H9 (cell line): ENCODE results near the gene SPOP. TPM values are rescaled to one million over a fixed set of nuclear protein-coding genes. Genes with fewer than 3 reads are reported as not detected.

Experiments
- DNase-seq: peaks from one replicate; pipeline ENCODE4 v3.0.0-alpha.2; 2017
- H2AFZ ChIP-seq: one replicate; pipeline ENCODE4 v1.6.1; 2013; ENCODE audit warnings: mild to moderate bottlenecking, low read length, control low read depth, moderate library complexity
- H2AK5ac ChIP-seq: 2 replicates; pipeline ENCODE4 v1.6.1; 2013; ENCODE audit warnings: low read length, control low read depth, mixed read lengths; ENCODE audit not compliant: insufficient read length
- H2BK120ac ChIP-seq: one replicate; pipeline ENCODE4 v1.6.1; 2013; ENCODE audit warnings: low read depth, mild to moderate bottlenecking, low read length, control low read depth, inconsistent platforms; ENCODE audit not compliant: poor library complexity, severe bottlenecking
- H2BK12ac ChIP-seq: 2 replicates; pipeline ENCODE4 v1.6.1; 2013; ENCODE audit warnings: low read length, control low read depth, mixed read lengths, low read depth; ENCODE audit not compliant: insufficient read length
- H2BK15ac ChIP-seq: 2 replicates; pipeline ENCODE4 v1.6.1; 2013; ENCODE audit warnings: low read depth, low read length, control low read depth
- H2BK20ac ChIP-seq: one replicate; pipeline ENCODE4 v1.6.1; 2013; ENCODE audit warnings: low read depth, mild to moderate bottlenecking, low read length, control low read depth, inconsistent platforms; ENCODE audit not compliant: poor library complexity, severe bottlenecking
- H2BK5ac ChIP-seq: 2 replicates; pipeline ENCODE4 v1.6.1; 2013; ENCODE audit warnings: low read length, control low read depth, mixed read lengths; ENCODE audit not compliant: insufficient read length
- H3K14ac ChIP-seq: 2 replicates; pipeline ENCODE4 v1.6.1; 2013; ENCODE audit warnings: low read length, control low read depth; ENCODE audit not compliant: insufficient read depth
- H3K18ac ChIP-seq: 2 replicates; pipeline ENCODE4 v1.6.1; 2013; ENCODE audit warnings: low read depth, mild to moderate bottlenecking, mixed read lengths, low read length, control low read depth; ENCODE audit not compliant: insufficient read length
- H3K23ac ChIP-seq: 2 replicates; pipeline ENCODE4 v1.6.1; 2013; ENCODE audit warnings: low read length, control low read depth, mixed read lengths, low read depth; ENCODE audit not compliant: insufficient read length
- H3K23me2 ChIP-seq: 2 replicates; pipeline ENCODE4 v1.6.1; 2013; ENCODE audit warnings: low read depth, mild to moderate bottlenecking, mixed read lengths, low read length, control low read depth; ENCODE audit not compliant: insufficient read length, poor library complexity, severe bottlenecking
- H3K27ac ChIP-seq: 2 replicates; pipeline ENCODE4 v1.5.1; 2013; ENCODE audit warnings: low read length, control low read depth, mixed read lengths, low read depth; ENCODE audit not compliant: insufficient read length
- H3K27me3 ChIP-seq: 2 replicates; pipeline ENCODE4 v1.6.1; 2013; ENCODE audit warnings: low read length, control low read depth, inconsistent platforms; ENCODE audit not compliant: insufficient read depth
- H3K4ac ChIP-seq: 2 replicates; pipeline ENCODE4 v1.6.1; 2013; ENCODE audit warnings: low read depth, mild to moderate bottlenecking, control low read depth, inconsistent platforms, low read length, moderate library complexity
- H3K4me1 ChIP-seq: 2 replicates; pipeline ENCODE4 v1.6.1; 2013; ENCODE audit warnings: low read length, control low read depth, inconsistent platforms; ENCODE audit not compliant: insufficient read depth
- H3K4me2 ChIP-seq: 2 replicates; pipeline ENCODE4 v1.6.1; 2013; ENCODE audit warnings: low read length, control low read depth, mixed read lengths; ENCODE audit not compliant: insufficient read length, insufficient read depth
- H3K56ac ChIP-seq: 2 replicates; pipeline ENCODE4 v1.6.1; 2013; ENCODE audit warnings: low read depth, mild to moderate bottlenecking, mixed read lengths, low read length, control low read depth; ENCODE audit not compliant: insufficient read length
- H3K79me1 ChIP-seq: 2 replicates; pipeline ENCODE4 v1.6.1; 2013; ENCODE audit warnings: low read depth, mild to moderate bottlenecking, moderate library complexity, low read length, control low read depth, inconsistent platforms; ENCODE audit not compliant: insufficient read depth, poor library complexity, severe bottlenecking
- H3K79me2 ChIP-seq: 2 replicates; pipeline ENCODE4 v1.6.1; 2013; ENCODE audit warnings: low read length, control low read depth, inconsistent platforms; ENCODE audit not compliant: insufficient read depth
- H3K9ac ChIP-seq: 2 replicates; pipeline ENCODE4 v1.6.1; 2013; ENCODE audit warnings: low read length, control low read depth, mixed read lengths; ENCODE audit not compliant: insufficient read length; ENCODE audit errors: extremely low read depth
- H3K9me3 ChIP-seq: one replicate; pipeline ENCODE4 v1.6.1; 2013; ENCODE audit warnings: low read depth, low read length, inconsistent platforms; ENCODE audit not compliant: control insufficient read depth
- H3T11ph ChIP-seq: one replicate; pipeline ENCODE4 v1.6.1; 2013; ENCODE audit warnings: mild to moderate bottlenecking, low read length, control low read depth, inconsistent platforms
- H4K20me1 ChIP-seq: one replicate; pipeline ENCODE4 v1.6.1; 2013; ENCODE audit not compliant: control insufficient read depth, insufficient read length, insufficient read depth
- H4K5ac ChIP-seq: 2 replicates; pipeline ENCODE4 v1.6.1; 2013; ENCODE audit warnings: low read depth, mild to moderate bottlenecking, mixed read lengths, low read length, control low read depth; ENCODE audit not compliant: insufficient read length
- H4K8ac ChIP-seq: replicated peaks from 2 replicates; pipeline ENCODE4 v1.6.1; 2013; ENCODE audit warnings: low read length, control low read depth, mixed read lengths, low read depth; ENCODE audit not compliant: insufficient read length
- H4K91ac ChIP-seq: 2 replicates; pipeline ENCODE4 v1.6.1; 2013; ENCODE audit warnings: low read depth, mild to moderate bottlenecking, moderate library complexity, mixed read lengths, low read length, control low read depth; ENCODE audit not compliant: insufficient read length
- H3K27ac Mint-ChIP-seq, 3 experiments: 2 replicates in 2 of 3; 3 replicates in 1 of 3; pipeline ENCODE4 v1.8.0; 2020 to 2021; ENCODE audit warnings: mixed read lengths in 3 of 3, mild to moderate bottlenecking in 1 of 3, moderate library complexity in 1 of 3
- H3K27me3 Mint-ChIP-seq: 2 replicates; pipeline ENCODE4 v1.8.0; 2021; ENCODE audit warnings: low read depth, mild to moderate bottlenecking, moderate library complexity, mixed read lengths
- H3K36me3 Mint-ChIP-seq, 3 experiments: 2 replicates in 2 of 3; 3 replicates in 1 of 3; pipeline ENCODE4 v1.8.0; 2020 to 2021; ENCODE audit warnings: low read depth in 3 of 3, mixed read lengths in 3 of 3; ENCODE audit not compliant: insufficient read depth in 1 of 3
- H3K4me1 Mint-ChIP-seq, 2 experiments: 2 replicates each; pipeline ENCODE4 v1.8.0; 2020; ENCODE audit warnings: mixed read lengths in 2 of 2
- H3K4me3 Mint-ChIP-seq, 2 experiments: 2 replicates in 1 of 2; 3 replicates in 1 of 2; pipeline ENCODE4 v1.8.0; 2020 to 2021; ENCODE audit warnings: mild to moderate bottlenecking in 2 of 2, mixed read lengths in 2 of 2, moderate library complexity in 1 of 2
- H3K9me3 Mint-ChIP-seq, 2 experiments: 2 replicates in 1 of 2; 3 replicates in 1 of 2; pipeline ENCODE4 v1.8.0; 2020; ENCODE audit warnings: mild to moderate bottlenecking in 2 of 2, mixed read lengths in 2 of 2, moderate library complexity in 1 of 2
- CTCF ChIP-seq: fragments of 200-600 bp; sonication (generic); conservative IDR thresholded peaks from 3 replicates; pipeline ENCODE4 v1.8.0; 2021; ENCODE audit warnings: antibody characterized with exemption, mild to moderate bottlenecking
- WGBS: extraction: QIAGEN DNeasy Blood & Tissue Kit; methylation state at CpG from one replicate; pipeline ENCODE4 v1.1.7; 2013; ENCODE audit warnings: missing lambda C conversion rate, low lambda C conversion rate, mixed read lengths; ENCODE audit not compliant: insufficient read length; ENCODE audit errors: extremely low coverage; 5-methylcytosine and 5-hydroxymethylcytosine counted together
- total RNA-seq: library from RNA; stranded (reverse); gene quantifications from 2 replicates; pipeline ENCODE4 v1.2.1, GENCODE V29; 2021

SPOP gene
- total RNA-seq, 1 experiment from 2014 or later = 33.7 TPM

GRCh38 chr17:49566668-49567071 lies 111.2 kb downstream of the SPOP start:
- H4K20me1 ChIP-seq = no peaks in the 10 kb centered on the region
- H2AK5ac ChIP-seq = no peak overlapping the region
- H4K5ac ChIP-seq = no peak overlapping the region
- no peak overlapping the region for H4K91ac ChIP-seq
- no peak overlapping the region for H3K9ac ChIP-seq
- H3K4me1 ChIP-seq = no peaks in the 10 kb centered on the region
- H3K4ac ChIP-seq = no peak overlapping the region
- H2BK5ac ChIP-seq = no peak overlapping the region
- no peaks in the 10 kb centered on the region for H3K79me1 ChIP-seq
- no peak overlapping the region for H3K4me2 ChIP-seq
- H4K8ac ChIP-seq = no peak overlapping the region
- H2BK12ac ChIP-seq = no peak overlapping the region
- Mint-ChIP-seq H3K27me3 (peaks cover 41% of the 10 kb centered on the region), H3K36me3 (no peaks in the 10 kb centered on the region), H3K9me3 (no peaks in the 10 kb centered on the region; a peak in 1 of 5 replicates), H3K27ac (no peak overlapping the region), H3K4me3 (no peak overlapping the region), H3K4me1 (peaks cover 9 to 27% of the 10 kb centered on the region in 2 experiments)
- no peak overlapping the region for H2AFZ ChIP-seq
- no peak overlapping the region for H3K23ac ChIP-seq
- no peaks in the 10 kb centered on the region for H3K9me3 ChIP-seq
- H2BK20ac ChIP-seq = no peak overlapping the region
- H3K23me2 ChIP-seq = peaks cover 5% of the 10 kb centered on the region
- H3K14ac ChIP-seq = no peak overlapping the region
- H3K79me2 ChIP-seq = no peaks in the 10 kb centered on the region
- H3K56ac ChIP-seq = no peak overlapping the region
- TF ChIP-seq CTCF = no peak
- H3T11ph ChIP-seq = no peak overlapping the region
- no peaks in the 10 kb centered on the region; the same call in 1 of the 2 replicates for H3K27me3 ChIP-seq
- H3K27ac ChIP-seq = no peak overlapping the region
- no CpG with 5 or more reads among the region's 5 CpGs for whole genome bisulfite sequencing
- H3K18ac ChIP-seq = no peak overlapping the region
- no peak overlapping the region for H2BK15ac ChIP-seq
- DNase-seq = no peak
- no peak overlapping the region for H2BK120ac ChIP-seq
